Middle frontal gyrus (tissue), 1 donor: Measurements from ENCODE around the gene NTM.

Source experiments
- DNase-seq: peaks from one replicate; pipeline ENCODE4 v3.0.0-alpha.2; 2015; ENCODE audit warnings: low spot score; ENCODE audit errors: extremely low spot score

The NTM gene

GRCh38 chr11:131712897-131713296 is 342.5 kb downstream of the NTM start:
- no peak for DNase-seq

GRCh38 chr11:131713529-131714134 is 343.2 kb downstream of the NTM start:
- DNase-seq: no peak

DNA sequence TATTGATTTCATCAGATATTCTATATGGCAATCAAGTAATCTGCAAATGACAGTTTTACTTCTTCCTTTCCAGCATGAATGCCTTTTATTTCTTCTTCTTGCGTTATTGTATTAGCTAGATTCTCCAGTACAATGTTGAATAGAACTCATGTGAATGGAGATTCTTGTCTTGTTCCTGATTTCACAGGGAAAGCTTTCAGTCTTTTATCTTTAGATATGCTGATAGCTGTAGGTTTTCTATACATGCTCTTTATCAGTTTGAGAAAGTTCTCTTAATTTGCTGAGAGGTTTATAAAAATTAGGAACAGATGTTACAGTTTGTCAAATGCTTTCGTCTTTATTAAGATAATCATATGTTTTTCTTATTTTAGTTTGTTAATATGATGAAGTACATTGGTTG is 347.2 kb downstream of the NTM start:
- no peak for DNase-seq

DNA sequence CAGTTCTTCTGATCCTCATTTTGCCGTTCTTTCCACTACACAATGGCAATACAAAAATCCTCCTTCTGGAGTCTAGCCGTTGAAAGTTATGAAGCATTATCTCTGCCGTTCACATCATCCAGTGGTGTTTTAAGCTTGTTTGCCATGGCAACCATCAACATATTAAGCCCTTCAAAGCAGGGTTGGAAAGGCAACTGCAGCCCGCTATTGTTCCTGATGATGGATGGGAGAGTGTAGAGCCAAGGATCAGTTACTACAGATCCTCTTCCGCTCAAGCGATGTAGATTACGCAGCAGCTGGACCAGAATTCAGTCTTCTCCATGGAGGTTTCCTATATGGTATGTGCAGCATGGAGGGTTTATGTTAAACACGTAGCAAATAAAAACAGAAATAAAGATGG is 352.7 kb downstream of the NTM start:
- no peak for DNase-seq

DNA sequence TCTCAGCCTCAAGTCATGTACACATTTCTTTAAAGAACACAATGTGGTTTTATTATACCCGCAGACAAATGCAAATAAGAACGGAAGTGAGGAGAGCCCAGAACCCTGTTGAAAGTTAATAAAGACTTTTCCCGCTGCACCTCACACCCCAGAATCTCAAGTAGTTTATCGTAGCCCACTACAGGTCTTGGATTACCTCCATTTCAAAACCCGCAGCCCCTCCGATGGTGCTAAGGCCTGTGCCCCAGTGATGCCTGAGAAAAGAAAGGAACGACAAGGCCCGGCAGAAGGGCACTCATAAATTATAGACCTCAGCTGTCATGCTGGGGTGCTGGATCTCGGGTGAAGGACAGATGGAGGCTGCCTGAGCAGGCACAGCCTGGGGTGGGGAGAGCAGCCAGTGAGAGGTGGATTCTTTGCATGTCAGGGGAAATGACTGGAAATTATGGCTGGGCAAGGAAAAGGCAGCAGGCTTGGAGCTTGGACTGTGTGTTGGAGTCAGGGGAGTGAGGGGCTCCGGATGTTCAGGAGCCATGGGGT is 354.1 kb downstream of the NTM start:
- DNase-seq: no peak

DNA sequence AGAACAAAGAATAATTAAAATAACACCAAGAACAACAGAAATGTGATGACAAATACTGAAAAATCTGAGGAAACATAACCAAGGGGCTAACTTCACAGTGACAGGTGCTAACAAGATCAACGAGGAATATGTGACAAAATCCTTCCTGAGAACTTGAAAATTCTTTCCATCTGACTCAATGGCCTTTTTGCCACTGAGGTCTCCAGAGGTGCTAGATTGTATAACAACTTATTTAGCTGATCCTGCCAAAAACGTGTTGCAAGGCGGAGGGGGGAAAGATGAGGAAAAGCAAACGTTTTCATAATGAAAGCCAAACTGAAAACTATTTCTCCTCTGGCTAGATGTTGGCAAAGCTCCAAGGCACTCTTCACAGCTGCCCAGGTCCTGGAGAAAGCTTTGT is 364.5 kb downstream of the NTM start:
- DNase-seq: no peak

DNA sequence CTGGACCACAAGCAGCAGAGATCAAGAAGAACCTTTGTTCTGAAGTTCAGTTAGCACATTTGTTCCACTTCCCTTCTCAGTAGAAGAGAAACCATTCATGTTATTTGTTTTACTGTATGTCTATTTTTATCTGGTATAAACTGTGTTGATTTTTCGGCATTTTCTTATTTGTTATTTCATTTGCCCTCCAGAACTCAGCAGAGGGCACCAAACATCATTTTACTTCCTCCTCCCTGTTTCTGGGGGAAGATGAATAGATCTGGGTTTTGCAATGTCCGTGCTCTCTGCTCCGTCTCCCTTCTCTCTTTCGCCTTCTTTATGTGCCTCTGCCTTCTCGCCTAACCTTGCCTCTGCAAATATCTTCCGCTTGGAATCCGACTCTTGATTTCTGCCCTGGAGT is 366.9 kb downstream of the NTM start:
- no peak for DNase-seq

GRCh38 chr11:131739243-131739882 is 368.9 kb downstream of the NTM start:
- no peak for DNase-seq

DNA sequence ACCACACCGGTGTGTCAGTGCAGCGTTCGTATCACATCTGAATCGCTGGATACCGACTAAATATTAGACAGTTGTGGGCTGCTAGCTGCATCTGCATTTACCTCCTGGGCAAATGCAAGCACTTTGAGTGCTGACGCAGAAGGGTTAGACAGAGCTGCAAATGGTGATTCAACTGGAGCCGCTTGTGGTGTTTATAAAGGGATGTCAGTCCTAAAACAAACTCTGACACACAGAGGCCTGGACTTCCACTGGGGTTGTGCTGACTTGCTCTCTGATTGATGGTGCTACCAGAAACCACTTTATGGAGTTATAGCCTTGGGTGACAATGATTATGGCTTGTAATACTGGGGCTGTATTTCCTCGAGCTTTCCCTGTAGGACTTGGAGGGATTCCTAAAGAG is 374.4 kb downstream of the NTM start:
- no peak for DNase-seq

- DNase-seq: no peak
Measured at GRCh38 chr11:131745405-131745804, 375.0 kb downstream of the NTM start.

GRCh38 chr11:131746201-131746600 is 375.8 kb downstream of the NTM start:
- DNase-seq: no peak

- DNase-seq: peak; percentile 74
Measured at GRCh38 chr11:131748151-131749050, 378.0 kb downstream of the NTM start.

DNA sequence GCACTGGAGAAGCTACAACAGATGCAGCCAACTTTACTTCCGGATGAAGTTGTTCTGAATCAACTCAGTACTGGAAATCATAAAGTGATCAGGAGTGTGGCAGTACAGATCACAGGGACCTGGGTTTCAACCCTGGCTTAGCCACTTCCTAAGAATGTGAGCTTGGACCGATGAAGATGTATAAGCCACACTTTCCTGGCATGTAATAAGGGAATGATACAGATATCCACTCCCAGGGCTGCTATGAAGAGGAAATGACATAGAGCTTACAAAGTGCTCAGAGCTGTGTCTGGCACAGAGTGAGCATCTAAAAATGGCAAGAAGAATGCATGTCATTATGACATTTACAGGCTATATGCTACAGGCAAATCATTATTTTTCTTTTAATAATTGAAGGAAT is 378.7 kb downstream of the NTM start:
- no peak for DNase-seq

- no peak for DNase-seq
Measured at GRCh38 chr11:131750152-131750551, 379.7 kb downstream of the NTM start.

- DNase-seq: no peak
Measured at GRCh38 chr11:131750692-131751091, 380.3 kb downstream of the NTM start.

GRCh38 chr11:131754671-131755070 is 384.3 kb downstream of the NTM start:
- no peak for DNase-seq

DNA sequence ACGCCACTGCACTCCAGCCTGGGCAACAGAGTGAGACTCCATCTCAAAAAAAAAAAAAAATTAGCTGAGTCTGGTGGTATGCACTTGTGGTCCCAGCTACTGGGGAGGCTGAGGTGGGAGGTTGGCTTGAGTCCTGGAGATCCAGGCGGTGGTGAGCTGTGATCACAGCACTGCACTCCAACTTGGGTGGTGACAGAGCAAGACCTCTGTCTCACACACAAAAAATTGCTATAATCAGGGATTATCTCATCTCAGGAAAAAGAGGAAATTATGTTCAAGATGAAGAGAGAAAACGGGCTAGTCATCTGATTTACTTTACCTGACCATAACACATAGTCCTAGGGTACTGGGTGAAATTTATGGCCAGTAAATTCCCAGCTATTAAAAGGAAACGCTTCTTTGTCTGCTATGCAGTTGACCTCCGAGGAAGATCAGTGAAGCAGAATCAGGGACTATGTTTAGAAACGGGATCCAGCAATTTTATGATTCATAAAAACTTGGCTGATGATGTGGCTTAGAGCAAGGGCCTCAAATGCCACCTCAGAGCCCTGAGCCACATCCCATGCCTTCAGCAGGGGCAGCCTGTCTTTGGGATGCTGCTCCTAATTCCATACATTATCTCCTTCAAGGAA is 386.2 kb downstream of the NTM start:
- DNase-seq: no peak

GRCh38 chr11:131758726-131759125 is 388.3 kb downstream of the NTM start:
- no peak for DNase-seq

DNA sequence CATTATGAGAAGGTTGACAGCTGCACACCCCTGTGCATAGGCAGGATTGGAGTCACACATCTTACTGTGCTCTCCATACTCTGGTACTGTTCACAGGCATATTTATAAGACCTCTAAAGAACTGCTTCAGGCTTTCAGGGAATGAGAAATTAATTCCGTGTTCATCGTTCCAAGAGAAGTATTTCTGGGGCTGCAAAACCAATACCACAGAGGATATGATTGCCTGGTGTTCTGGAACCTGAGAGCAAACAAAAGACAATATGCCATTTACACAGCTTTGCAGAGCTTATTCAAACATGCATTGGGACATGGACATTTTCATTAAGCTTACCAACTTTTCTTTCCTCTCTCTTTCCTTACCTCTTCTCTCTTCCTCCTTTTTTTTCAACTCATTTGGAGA is 388.7 kb downstream of the NTM start:
- no peak for DNase-seq

DNA sequence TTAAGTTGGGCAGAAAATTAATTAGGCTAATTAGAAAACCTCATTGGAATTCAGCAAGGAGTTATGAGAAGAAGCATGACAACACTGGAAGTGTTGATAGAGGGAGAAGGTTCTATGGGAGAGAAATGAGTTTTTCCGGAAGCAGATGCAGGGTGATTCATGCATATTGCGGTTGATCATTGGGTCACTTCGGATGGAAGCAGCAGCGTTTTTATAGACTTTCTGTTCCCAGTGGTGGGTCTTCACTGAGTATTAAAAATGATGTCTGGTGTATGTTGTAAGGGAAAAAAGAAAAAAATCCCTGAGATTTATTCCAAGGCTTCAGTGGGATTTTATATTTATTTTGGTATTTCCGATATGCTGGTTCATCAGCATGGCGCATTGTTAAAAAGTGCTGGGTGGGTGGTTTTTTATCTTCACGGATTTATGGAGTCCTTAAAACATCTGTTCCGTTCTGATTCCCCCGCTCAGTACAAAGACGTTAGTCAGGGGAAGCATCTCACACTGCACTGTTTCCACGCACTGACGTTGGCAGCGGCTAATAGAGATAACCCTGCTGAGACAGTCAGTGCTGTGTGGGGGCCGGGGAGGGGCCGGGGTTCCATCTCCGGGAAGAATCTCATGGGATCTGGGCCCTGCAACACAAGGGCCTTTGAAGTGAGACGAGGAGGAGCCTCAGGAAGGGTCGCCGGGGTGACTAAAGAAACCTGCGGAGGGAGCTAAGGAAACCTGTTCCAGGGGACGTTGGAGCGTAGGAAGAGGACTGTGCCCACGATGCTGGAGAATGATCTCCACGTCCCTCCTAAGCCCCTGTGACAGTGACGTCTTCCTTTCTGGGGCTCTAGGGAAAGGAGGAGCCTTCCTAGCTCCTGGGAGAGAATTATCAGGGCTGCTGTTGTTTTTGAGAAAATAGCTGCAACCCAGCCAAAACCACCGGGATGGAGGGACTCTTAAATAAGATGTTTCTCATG is 390.0 kb downstream of the NTM start:
- no peak for DNase-seq
